Activated CD4-positive, alpha-beta memory T cell treated with anti-CD3 and anti-CD28 coated beads, Interleukin-2, amount 10 ng/mL, durations not matched to agents 7 days and 5 days (primary cell): ENCODE results near the gene CCS. TPM values are rescaled to one million over a fixed set of nuclear protein-coding genes. Genes with fewer than 3 reads are reported as not detected.
A peak's percentile ranks its signal among the peaks of the same experiment; 100 is the strongest.
"Not testable (repeated sequence)": the region's sequence is repeated elsewhere in the genome, so short reads cannot be mapped to it uniquely, and the experiment has no call there.

ENCODE experiments used
- CTCF ChIA-PET: fragments of 350-600 bp; sonication (Branson Sonifier 250); formaldehyde crosslinking; loops from one replicate; lab custom pipeline; 2021; ENCODE audit warnings: antibody characterized with exemption, inconsistent platforms; lab: Charles Lee
- POLR2A ChIA-PET: fragments of 350-600 bp; sonication (Branson Sonifier 250); formaldehyde crosslinking; loops from one replicate; lab custom pipeline; 2021; ENCODE audit warnings: antibody characterized with exemption; lab: Charles Lee
- DNase-seq: peaks from one replicate; pipeline ENCODE4 v3.0.0-alpha.2; 2020
- H3K27ac Mint-ChIP-seq: one replicate; pipeline ENCODE4 v1.8.0; 2021; ENCODE audit warnings: mild to moderate bottlenecking, mixed read lengths
- H3K27me3 Mint-ChIP-seq: one replicate; pipeline ENCODE4 v1.8.0; 2021; ENCODE audit warnings: mixed read lengths
- H3K36me3 Mint-ChIP-seq: one replicate; pipeline ENCODE4 v1.8.0; 2021; ENCODE audit warnings: low read depth, mixed read lengths
- H3K4me1 Mint-ChIP-seq: one replicate; pipeline ENCODE4 v1.8.0; 2021; ENCODE audit warnings: mixed read lengths
- H3K4me3 Mint-ChIP-seq: one replicate; pipeline ENCODE4 v1.8.0; 2021; ENCODE audit warnings: mild to moderate bottlenecking, mixed read lengths
- H3K9me3 Mint-ChIP-seq: one replicate; pipeline ENCODE4 v1.8.0; 2021; ENCODE audit warnings: mixed read lengths
- total RNA-seq, 2 experiments: library from RNA; stranded (reverse); gene quantifications; one replicate each; pipeline ENCODE4 v1.2.3, GENCODE V29; 2021

The CCS gene
- 10 to 100 TPM; 32.8 to 33.2 TPM for total RNA-seq

GRCh38 chr11:66592457-66593302 lies at the start of gene CCS, which contains the start of gene CCDC87:
Gene CCS, plus strand, starts transcription at chr11:66593185. Its CDS starts 77 bp downstream, at chr11:66593262.
Gene CCDC87, minus strand, starts transcription at chr11:66593063. Its CDS starts 48 bp downstream, at chr11:66593015.
- Mint-ChIP-seq H3K36me3 (peaks cover 3% of the 10 kb centered on the region), H3K4me1 (peaks cover 37% of the 10 kb centered on the region), H3K27ac (peak within 1 kb of the TSS; percentile 92), H3K27me3 (no peaks in the 10 kb centered on the region), H3K9me3 (no peaks in the 10 kb centered on the region), H3K4me3 (peak within 1 kb of the TSS; percentile 100)
- DNase-seq = peak; percentile 99
- CTCF ChIA-PET = interaction anchor here (0.8 to 2.7 kb wide), 14 partner anchors 9 to 113 kb away, joined by 3 to 24 read pairs (median 4); partner anchors contain the start of genes ACTN3, DPP3, RBM14 and RBM4
- POLR2A ChIA-PET = interaction anchor here (1.3 to 7.6 kb wide), 4 partner anchors 14 to 85 kb away, joined by 3 to 86 read pairs (median 26); partner anchors contain the start of genes RBM14, RBM4 and RBM4B

- DNase-seq = peak; percentile 82
- Mint-ChIP-seq H3K36me3 (peaks cover 29% of the 10 kb centered on the region), H3K27ac (peak overlapping the region; percentile 82), H3K4me3 (peak overlapping the region; percentile 69), H3K9me3 (no peaks in the 10 kb centered on the region), H3K27me3 (peaks cover 2% of the 10 kb centered on the region), H3K4me1 (peaks cover 40% of the 10 kb centered on the region)
- CTCF ChIA-PET = interaction anchor here (1.6 kb wide), 1 partner anchor 135 kb away, joined by 5 read pairs; the partner anchor contains the start of gene RBM4B
- POLR2A ChIA-PET = interaction anchor here (0.9 to 1.0 kb wide), 2 partner anchors 33 to 64 kb away, joined by 4 to 5 read pairs; partner anchors contain the start of genes BBS1 and DPP3
Measured at GRCh38 chr11:66543263-66544107, 49.5 kb upstream of the CCS start.

- Mint-ChIP-seq H3K4me1 (peaks cover 40% of the 10 kb centered on the region), H3K27ac (peak overlapping the region; percentile 65), H3K4me3 (peak overlapping the region; percentile 79), H3K27me3 (peaks cover 13% of the 10 kb centered on the region), H3K36me3 (peaks cover 23% of the 10 kb centered on the region)
- DNase-seq, H3K9me3 Mint-ChIP-seq: not testable (repeated sequence)
- ChIA-PET POLR2A (interaction anchor here (1.4 to 2.8 kb wide), 12 partner anchors 11 to 311 kb away, joined by 3 to 23 read pairs (median 12); partner anchors contain the start of genes BBS1, DPP3, RBM14 and RBM4), CTCF (interaction anchor here (1.4 kb wide), 1 partner anchor 65 kb away, joined by 4 read pairs; the partner anchor contains the start of gene DPP3)
Measured at GRCh38 chr11:66544952-66545351, 48.0 kb upstream of the CCS start.

- DNase-seq = peak; percentile 93
- POLR2A ChIA-PET = interaction anchor here (0.7 to 2.8 kb wide), 24 partner anchors 9 to 694 kb away, joined by 3 to 23 read pairs (median 5); partner anchors contain the start of genes BBS1, DPP3, MRPL11 and RBM14
- Mint-ChIP-seq H3K27me3 (peaks cover 13% of the 10 kb centered on the region), H3K4me3 (peak within 1 kb of the TSS; percentile 79), H3K27ac (peak within 1 kb of the TSS; percentile 71), H3K4me1 (peaks cover 40% of the 10 kb centered on the region), H3K36me3 (peaks cover 21% of the 10 kb centered on the region), H3K9me3 (no peaks in the 10 kb centered on the region)
- CTCF ChIA-PET = interaction anchor here (1.2 to 1.7 kb wide), 6 partner anchors 26 to 136 kb away, joined by 3 to 17 read pairs (median 4); partner anchors contain the start of genes CCDC87, CCS, DPP3 and RBM4B
Measured at GRCh38 chr11:66545701-66546367, 47.2 kb upstream of the CCS start, which contains the start of gene ZDHHC24. Gene ZDHHC24, minus strand, starts transcription at chr11:66546048. Its CDS starts 45 bp downstream, at chr11:66546003.

GRCh38 chr11:66546368-66546965 lies 46.5 kb upstream of the CCS start, which contains the start of gene ACTN3:
Gene ACTN3, plus strand, starts transcription at chr11:66546903. Its CDS starts 35 bp downstream, at chr11:66546938.
- Mint-ChIP-seq H3K27me3 (peaks cover 15% of the 10 kb centered on the region), H3K36me3 (peaks cover 18% of the 10 kb centered on the region), H3K4me3 (peak within 1 kb of the TSS; percentile 79), H3K9me3 (no peaks in the 10 kb centered on the region), H3K4me1 (peaks cover 38% of the 10 kb centered on the region), H3K27ac (peak within 1 kb of the TSS; percentile 71)
- CTCF ChIA-PET = interaction anchor here (1.2 to 1.7 kb wide), 6 partner anchors 26 to 137 kb away, joined by 3 to 17 read pairs (median 4); partner anchors contain the start of genes CCDC87, CCS, DPP3 and RBM4B
- peak; percentile 34 for DNase-seq
- POLR2A ChIA-PET = interaction anchor here (0.8 to 2.8 kb wide), 23 partner anchors 9 to 693 kb away, joined by 3 to 23 read pairs (median 5); partner anchors contain the start of genes BBS1, DPP3, MRPL11 and RBM14

- no peaks in the 10 kb centered on the region for H3K9me3 Mint-ChIP-seq
- peak overlapping the region; percentile 71 for H3K27ac Mint-ChIP-seq
- POLR2A ChIA-PET = interaction anchor here (1.1 to 2.8 kb wide), 10 partner anchors 9 to 693 kb away, joined by 3 to 23 read pairs (median 12); partner anchors contain the start of genes DPP3, RBM14, RBM4 and RBM4B
- no peak for DNase-seq
- H3K4me1 Mint-ChIP-seq = peaks cover 32% of the 10 kb centered on the region
- CTCF ChIA-PET = interaction anchor here (1.5 to 1.7 kb wide), 3 partner anchors 25 to 131 kb away, joined by 3 to 17 read pairs (median 4); partner anchors contain the start of genes CCDC87, CCS and RBM4B
- peaks cover 12% of the 10 kb centered on the region for H3K36me3 Mint-ChIP-seq
- H3K4me3 Mint-ChIP-seq = peak overlapping the region; percentile 79
- H3K27me3 Mint-ChIP-seq = peaks cover 15% of the 10 kb centered on the region
Measured at GRCh38 chr11:66546966-66547661, 45.9 kb upstream of the CCS start.

GRCh38 chr11:66547662-66548009 lies 45.3 kb upstream of the CCS start:
- H3K4me1 Mint-ChIP-seq = peaks cover 27% of the 10 kb centered on the region
- CTCF ChIA-PET = no interaction called here
- DNase-seq = no peak
- H3K9me3 Mint-ChIP-seq = no peaks in the 10 kb centered on the region
- H3K27ac Mint-ChIP-seq = no peak overlapping the region
- POLR2A ChIA-PET = interaction anchor here (2.6 kb wide), 1 partner anchor 91 kb away, joined by 23 read pairs; the partner anchor contains the start of gene RBM4
- H3K36me3 Mint-ChIP-seq = peaks cover 7% of the 10 kb centered on the region
- peak overlapping the region; percentile 15 for H3K4me3 Mint-ChIP-seq
- H3K27me3 Mint-ChIP-seq = peaks cover 15% of the 10 kb centered on the region

- ChIA-PET CTCF (no interaction called here), POLR2A (no interaction called here)
- no peak for DNase-seq
- Mint-ChIP-seq H3K27ac (no peak overlapping the region), H3K9me3 (no peaks in the 10 kb centered on the region), H3K4me1 (peaks cover 25% of the 10 kb centered on the region), H3K27me3 (peaks cover 15% of the 10 kb centered on the region), H3K4me3 (peak overlapping the region; percentile 15), H3K36me3 (peaks cover 4% of the 10 kb centered on the region)
Measured at GRCh38 chr11:66548041-66548440, 44.9 kb upstream of the CCS start.

GRCh38 chr11:66548774-66549630 lies 44.0 kb upstream of the CCS start:
- Mint-ChIP-seq H3K9me3 (no peaks in the 10 kb centered on the region), H3K4me3 (no peak overlapping the region), H3K27me3 (peaks cover 15% of the 10 kb centered on the region), H3K27ac (no peak overlapping the region), H3K4me1 (peaks cover 16% of the 10 kb centered on the region), H3K36me3 (no peaks in the 10 kb centered on the region)
- POLR2A ChIA-PET = interaction anchor here (1.3 kb wide), 1 partner anchor 17 kb away, joined by 3 read pairs; no protein-coding TSS in a partner anchor
- DNase-seq = no peak
- CTCF ChIA-PET = no interaction called here

- H3K36me3 Mint-ChIP-seq = no peaks in the 10 kb centered on the region
- H3K4me1 Mint-ChIP-seq = peaks cover 11% of the 10 kb centered on the region
- peaks cover 15% of the 10 kb centered on the region for H3K27me3 Mint-ChIP-seq
- no peak overlapping the region for H3K4me3 Mint-ChIP-seq
- no peak overlapping the region for H3K27ac Mint-ChIP-seq
- ChIA-PET CTCF (no interaction called here), POLR2A (interaction anchor here (1.3 kb wide), 1 partner anchor 18 kb away, joined by 3 read pairs; no protein-coding TSS in a partner anchor)
- no peak for DNase-seq
- no peaks in the 10 kb centered on the region for H3K9me3 Mint-ChIP-seq
Measured at GRCh38 chr11:66549696-66550095, 43.3 kb upstream of the CCS start.
